Measurements from ENCODE around the gene PNCK.

The PNCK gene

DNA sequence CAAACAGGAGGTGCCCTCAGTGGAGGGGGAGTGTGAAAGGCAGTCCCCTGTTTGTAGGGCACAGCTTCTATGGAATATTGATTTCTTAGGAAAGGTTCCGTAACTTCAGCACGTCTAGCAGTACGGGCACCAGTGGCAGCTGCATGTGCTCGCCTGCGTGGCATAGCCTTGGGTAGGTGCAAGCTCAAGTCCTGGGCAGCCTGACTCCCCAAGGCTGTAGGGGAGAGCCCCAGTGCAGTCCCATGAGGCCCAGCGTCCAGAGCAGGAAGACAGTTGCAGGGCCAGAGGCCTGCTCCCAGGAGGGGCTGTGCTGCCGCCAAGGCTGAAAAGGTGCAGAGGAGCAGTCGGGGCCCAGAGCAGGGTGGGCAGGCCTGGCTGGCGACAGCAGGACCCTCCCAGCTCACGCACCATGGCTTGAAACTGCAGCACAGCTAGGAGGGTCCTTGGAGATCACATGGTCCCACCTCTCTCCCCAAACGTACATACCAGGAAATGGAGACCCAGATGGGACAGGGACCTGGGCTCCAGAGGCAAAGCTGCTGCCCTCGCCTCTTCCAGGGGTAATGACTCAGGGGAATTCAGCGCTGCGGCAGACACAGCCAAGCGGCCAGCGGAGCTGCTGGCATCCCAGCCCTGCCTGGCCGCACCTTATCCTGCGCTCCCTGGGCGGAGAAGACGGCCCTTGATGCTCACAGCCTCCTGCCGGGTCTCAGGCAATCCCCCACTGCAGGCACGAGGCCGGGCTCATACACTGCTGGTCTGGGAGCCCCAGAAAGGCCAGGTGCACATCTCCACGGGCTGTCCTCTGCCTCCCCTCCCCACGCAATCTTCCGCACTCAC, 32.7 kb downstream of the PNCK start:
- DNase-seq, result no peak

DNA sequence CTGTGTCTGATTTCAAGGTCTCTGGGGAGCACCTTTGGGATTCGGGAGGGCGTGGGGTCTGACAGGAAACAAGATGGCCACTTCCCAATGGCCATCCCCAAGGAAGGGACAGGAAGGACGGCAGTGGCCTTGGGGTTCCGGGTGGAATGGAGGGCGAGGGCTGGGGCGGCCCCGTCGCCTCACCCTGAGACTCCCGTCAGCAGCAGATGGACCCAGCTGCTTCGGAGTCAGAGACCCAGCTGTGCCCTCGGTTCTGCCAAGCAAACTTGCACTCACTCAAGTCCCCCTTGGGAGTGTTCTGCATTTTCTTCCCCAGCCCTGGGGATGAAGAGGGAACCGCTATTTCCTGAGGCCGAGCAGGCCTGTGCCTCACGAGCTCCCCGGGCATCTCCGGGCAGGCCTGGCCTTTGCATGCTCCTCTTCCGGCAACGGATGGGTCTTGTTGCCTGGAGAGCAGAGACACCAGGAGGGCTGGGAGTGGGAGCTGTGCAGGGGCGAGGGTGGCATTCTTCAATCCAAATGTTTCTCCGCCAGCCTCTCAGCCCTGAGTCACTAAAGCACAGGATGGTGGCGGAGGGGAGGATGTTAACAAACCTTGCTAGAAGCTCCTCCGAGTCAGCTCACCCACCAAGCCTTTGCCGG, 33.4 kb downstream of the PNCK start:
- no peak for DNase-seq

DNA sequence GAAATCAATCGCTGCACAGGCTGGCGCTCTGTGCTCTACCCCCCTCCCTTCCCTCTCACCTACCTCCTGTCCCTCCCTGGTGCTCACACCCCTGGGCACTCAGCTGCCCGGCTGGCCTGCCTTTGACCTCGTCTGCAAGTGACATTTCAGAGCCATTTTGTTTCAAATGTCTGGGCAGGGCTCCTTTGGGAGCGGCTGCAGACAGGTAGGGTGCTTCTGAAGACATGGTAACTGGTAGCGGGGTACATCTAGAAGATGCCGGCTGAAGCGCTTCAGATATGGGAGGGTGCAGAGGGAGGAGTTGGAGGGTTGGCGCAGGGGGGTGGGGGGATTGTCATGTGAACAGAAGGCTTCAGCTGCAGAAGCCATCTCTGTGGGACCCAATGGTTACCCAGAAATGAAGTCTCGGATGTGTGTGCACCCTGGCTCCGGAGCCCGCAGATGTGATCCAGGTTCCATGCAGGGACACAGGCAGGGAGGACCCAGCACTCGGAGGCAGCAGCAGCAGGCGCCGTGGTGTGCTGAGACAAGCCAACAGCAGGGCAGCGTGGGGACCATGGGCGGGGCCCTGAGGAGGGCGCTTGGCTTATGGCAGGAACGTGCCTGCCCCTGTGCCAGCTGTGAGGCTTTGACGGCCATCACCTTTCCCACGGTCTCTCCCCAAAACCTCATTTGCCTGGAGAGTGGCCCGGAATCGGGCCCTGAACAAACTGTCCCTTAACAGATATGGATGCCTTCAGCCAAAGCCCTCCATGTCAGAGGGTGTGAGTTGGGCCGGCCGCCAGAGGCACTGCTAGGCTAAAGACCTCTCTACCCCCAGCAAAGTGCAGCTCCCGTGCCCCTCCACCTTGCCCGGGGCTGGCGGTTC, 34.2 kb downstream of the PNCK start:
- no peak for DNase-seq

DNA sequence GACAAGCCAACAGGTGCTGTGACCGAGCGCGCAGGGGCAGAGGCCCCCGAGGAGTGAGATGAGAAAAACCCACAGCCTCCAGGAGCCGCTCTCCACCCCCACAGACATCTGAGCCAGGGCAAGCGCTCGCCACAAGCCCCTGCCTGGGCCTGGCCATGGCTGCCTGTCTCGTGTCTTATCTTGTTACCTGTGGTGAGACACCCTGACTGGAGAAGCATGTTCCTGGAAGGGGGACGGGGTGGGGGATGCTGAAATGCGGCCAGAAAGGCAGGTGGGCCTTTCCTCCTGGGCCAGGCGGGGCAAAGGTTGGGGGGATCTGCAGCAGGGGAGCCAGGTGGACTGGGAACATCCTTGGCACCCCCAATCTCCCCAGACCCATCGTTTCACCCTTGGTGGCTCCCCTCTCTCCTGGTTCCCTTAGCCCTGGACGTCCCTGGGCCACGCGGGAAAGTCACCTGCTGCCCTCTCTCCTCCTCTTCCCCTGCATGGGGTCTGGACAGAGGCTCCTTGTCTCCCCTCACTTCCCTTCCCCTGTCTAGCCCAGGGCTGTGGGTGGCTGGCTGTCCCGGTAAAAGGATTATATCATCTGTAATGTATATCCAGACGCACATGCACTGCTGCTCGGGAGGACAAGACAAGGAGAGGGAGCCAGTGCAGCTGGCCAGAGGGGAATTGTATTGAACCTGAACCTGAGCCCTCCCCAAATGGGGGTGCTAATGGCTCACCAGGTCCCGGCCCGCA, 35.0 kb downstream of the PNCK start:
- no peak for DNase-seq

DNA sequence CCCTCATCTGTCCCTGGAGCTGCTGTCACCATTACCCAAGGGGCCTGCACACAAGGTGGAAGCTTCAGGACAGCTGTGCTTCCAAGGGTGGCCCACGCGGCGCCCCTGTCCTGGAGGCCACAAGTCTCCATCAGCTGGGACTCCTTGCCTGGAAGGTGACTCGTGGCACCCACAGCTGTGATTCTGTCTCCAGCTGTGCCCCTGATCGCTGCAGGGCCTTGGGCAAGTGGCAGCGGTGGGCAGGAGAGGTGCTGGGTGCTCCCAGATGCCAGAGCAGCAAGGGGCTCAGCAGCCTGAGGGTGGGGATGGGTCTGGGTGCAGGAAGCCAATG, 35.6 kb downstream of the PNCK start:
- DNase-seq, result no peak

DNA sequence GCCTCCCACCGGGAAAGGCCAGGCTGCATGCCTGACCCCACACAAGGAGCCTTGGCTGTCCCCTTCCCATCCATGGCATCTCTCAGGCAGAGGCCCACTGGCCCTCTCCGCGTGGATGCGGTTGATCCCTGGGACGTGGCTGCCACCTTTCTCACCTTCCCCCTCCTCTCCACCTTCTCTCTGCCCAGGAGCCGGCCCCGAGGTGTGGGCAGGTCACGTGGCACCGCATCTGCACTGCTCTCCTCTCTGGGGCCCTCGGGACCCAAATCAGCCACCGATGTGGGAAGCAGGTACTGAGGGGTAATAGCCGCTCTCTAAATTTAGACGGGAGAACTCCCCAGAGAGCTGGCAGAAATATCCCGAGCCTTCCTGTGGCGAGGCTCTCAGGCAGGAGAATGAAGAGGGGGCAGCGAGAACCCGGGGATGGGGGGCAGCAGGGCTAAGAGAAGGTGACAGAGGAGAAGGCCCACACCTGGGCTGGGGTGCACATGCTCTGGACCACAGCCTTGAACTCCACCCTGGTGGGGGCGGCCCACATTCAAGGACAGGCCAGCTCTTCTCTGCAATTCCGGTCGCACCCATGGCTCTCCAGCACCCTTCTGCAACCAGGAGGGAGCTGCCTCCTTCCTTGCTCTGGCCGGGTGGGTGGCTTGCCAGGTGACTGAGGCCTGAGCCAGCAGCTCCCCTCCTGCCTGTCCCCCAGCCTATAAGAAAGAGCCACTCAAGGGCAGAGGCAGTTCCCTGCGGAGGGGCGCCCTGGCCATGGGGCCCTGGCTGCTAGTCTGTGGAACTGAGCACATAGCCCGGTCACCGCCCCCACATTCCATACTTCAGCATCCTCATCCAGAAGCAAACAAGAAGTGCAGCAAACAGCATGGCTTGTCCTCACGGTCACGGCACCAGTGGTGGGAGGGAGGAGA, 36.2 kb downstream of the PNCK start:
- DNase-seq, result no peak

DNA sequence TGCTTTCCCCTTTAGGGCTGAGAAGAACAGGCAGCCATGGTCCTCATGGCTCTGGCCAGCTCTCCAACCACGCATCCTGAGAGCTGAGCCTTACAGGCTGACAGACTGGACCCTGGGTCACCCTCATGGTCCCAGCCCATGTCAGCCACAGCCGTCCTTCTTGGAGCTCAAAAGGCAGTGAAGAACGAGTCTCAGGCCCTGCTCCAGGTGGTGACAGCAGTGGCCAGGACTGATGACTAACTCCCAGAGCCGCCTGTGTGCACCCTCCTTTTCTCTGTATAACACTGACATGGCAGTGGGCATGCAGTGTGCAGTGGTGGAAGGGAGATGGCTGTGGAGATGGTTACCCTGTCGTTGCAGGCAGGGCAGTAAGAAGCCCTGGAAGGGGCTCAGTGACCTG, 36.9 kb downstream of the PNCK start:
- no peak for DNase-seq

DNA sequence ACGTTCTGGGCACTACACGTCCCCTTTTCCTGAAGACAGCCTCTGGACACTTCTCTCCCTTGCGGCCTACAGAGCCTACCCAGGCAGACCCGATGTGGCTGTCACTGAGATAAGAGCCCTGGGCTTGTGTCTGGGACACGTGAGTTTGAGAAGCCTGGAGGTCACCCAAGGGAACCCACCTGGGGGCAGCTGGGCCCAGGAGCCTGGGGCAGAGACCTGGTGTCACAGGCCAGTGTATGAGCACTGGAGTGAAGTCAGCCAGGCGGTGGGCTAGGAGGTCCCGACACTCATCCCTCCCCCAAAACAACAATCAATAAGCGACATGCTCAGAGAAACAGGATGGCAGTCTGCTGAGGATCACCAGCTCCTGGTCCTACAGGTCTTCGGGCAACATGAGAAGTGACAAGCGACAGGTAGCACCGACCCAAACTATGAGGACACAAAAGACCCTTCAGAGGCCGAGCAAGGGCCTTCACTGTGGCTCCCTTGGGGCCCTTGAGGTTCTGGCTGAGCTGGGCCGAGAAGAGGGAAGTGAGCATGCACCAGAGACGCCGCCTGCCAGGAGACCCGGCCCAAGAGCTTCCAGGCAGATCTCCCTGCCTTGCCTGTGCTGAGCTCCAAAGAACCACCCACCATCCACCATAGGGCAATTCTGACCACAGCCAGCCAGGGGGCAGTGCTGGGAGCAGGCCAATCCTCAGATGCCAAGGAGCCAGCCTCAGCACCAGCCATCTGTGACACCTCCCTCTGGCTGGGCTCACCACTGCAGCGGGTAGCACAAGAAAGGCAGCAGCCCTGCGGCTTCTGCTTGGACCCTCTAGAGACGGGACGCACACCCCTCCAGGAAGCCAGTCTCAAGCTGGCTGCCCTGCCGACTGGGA, 37.6 kb downstream of the PNCK start:
- DNase-seq, result no peak

DNA sequence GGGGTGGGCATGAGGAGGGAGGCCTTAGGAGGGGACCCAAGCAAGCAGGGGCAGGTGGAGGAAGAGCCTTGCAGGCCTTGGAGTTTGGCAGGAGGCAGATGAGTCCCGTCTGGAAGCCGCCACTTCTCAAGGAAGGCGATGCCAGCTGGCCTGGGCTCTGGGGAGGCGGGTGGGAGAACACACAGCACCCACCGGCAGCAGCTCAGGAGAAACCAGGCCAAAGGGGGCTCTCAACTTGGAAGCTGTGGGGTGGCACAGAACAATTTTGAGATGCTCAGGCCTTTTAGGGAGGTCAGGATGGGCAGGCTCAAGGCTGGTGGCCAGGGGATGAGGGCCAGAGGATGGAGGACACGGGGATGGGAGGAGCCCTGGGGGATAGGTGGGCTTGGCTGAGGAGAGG, 38.2 kb downstream of the PNCK start:
- DNase-seq, result no peak

DNA sequence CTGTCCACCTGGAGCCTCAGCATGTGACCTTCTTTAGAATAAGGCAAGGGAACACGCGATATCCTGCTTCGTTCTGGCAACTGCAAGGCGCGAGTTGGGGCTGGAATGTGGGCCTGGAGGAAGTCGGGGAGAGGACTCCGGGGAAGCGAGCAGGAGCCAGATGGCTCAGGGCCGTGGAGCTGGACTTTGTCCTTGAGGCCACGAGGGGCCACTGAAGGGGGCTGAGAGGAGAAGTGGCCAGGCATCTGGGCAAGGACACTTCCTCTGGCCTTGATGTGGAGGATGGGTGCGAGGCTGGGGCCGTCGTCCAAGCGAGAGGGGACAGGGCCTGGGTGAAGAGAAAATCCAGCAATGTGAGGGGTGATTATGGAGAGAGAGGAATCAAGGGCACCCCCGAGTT, 38.8 kb downstream of the PNCK start:
- DNase-seq, result no peak

DNA sequence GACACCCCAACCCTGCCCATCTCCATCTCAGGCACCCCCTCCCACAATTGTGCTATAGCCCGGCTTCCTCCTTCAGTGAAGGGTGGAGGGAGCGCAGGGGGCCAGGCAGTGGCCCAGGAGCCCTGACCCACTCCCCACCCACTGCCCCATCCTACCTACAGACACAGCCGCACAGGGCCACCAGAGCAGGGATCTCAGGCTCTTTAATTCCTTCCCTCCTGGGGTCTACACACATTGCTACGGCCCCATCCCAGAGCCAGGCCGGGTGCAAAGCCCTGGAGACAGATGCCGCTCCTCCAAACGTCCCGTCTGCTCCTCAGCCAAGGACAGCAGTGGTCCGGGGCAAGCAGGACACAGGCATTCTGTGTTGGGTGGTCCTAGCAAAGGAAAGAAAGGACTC, 39.4 kb downstream of the PNCK start:
- no peak for DNase-seq

DNA sequence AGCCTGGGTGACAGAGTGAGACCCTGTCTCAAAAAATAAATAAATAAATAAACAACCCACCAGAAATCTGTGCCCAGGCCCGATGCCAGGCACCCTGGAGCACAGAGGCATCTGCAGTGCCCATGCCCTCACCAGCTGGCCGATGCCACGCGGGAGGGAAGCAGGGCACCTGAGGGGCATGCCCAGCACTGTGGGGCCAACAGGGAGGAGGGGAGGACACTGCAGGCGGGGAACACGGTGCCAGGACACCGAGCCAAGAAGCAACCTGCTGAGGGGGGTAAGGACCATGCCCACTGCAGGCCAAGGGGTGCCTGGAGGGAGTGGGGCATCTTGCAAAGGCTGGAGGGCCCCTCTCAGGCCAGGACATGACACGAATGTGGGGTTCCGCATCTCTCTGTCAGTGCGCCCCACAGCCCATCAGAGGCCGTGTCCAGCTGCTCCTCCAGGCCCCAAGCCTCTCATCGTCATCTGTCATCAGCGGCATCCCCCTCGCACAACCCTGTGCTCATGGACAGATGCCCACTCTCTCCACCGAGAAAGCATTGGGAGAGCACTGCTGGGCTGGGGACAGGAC, 39.9 kb downstream of the PNCK start:
- no peak for DNase-seq

DNA sequence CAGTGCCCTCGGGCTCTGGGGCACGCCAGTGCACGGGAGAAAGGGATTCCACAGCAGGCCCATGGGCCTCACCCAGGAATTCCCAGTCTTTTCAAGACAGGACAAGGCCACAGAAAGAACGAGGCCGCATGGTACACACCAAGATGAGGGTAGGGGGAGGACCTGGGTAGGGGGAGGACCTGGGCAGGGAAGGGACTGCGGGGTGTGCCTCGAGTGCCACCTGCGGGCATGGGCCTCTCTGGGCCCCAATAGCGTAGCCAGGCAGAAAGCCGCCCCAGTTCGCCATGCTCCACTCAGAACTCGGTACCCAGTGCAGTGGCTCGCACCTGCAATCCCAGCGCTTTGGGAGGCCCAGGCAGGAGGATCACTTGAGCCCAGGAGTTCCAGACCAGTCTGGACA, 40.6 kb downstream of the PNCK start:
- DNase-seq, result no peak

DNA sequence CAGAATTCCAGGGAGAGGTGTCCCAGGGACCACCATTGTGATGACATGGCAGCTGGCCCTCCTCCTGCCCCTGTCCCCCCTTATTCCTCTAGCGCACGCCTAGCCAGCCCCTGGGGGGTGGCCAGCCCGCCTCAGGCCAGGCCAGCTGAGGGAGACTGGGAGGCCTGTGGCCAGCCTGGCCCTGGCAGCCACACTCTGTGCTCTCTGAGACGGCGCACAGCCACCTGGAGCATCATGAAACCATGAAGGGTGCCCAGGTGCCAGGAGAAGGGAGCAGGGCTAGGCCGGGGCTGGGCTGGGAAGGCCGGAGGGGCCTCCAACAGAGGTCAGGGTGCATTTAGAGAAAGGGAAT, 41.0 kb downstream of the PNCK start:
- DNase-seq, result no peak

DNA sequence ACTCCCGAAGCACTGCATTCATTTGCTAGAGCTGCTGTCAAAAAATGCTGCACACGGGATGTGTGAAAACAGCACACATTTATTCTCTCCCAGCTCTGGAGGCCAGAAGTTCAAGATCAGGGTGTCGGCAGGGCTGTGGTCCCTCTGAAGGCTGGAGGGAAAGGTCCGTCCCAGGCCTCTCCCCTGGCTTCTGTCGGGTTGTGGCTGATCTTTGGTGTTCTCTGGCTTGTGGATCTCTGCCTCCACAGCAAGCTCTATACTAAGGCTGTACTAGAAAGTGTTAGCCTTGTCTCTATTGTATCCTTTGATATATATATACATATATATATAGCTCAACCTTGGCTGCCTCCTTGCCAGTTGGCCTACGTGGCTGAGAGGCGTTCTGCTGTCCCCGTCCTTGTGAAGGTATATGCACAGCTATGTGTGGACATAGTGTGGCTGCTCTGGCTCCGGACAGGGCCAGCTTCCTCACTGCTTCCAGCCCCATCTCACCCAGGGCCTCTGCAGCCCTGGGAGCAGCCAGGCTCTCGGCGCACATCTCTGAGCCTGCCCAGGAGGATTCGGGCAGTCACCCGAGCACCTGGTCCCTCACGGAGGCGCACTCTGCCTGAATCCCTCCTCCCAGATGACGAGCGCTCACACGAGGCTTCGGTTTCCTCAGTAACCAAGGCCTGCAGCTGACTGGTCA, 41.6 kb downstream of the PNCK start:
- DNase-seq, result no peak

DNA sequence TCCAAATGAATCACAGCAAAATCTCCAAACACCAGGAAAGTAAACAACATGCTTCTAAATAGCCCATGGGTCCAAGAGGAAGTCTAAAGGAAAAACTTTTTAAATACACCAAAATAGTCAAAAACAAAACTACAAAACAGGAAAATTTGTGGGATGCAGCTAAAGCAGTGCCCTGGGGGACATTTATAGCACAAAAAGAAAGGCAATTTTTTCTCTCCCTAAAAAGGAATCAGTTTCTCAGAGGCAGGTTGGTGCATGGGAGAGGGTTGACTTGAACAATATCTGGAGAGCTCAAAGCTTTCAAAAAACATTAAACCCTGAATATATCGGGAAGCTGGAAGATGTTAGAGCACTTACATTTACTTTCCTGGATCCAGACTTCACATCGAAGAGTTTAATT, 42.3 kb downstream of the PNCK start:
- no peak for DNase-seq

DNA sequence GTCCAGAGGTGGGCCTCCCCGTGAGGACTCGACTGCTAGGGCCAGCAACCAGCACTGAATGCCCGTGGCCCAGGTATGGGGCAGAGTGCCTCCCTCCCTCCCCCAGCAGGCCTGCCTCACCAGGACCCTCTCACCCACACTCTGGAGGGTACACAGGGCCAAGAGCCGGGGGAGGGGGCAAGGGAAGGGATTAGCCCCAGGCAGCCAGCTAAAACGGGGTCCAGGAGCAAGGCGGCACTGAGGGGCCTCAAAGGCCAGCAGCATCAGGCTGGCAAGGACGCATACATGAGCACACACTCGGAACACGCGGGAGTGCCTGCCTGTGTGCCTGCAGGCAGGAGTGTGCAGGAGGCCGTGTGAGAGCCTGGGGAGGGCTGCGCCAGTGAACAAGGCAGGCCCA, 44.9 kb downstream of the PNCK start:
- no peak for DNase-seq

DNA sequence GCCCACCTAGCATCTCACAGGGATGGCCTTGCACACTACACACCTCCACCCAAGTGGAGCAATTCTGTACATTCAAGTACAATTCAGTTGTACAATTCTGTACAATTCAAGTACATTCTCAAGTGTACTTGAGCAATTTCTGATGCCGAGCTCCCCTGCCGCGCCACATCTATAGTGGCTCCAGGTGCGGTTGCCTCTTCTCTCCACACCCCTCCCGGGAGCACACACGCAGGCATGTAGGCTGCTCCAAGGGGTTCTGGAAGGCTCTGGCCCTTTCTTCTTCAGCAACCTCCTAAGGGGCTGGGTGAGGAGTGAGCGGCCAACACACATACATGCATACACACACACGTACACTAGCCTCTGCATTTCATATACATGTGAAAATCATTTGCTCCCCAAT, 45.5 kb downstream of the PNCK start:
- no peak for DNase-seq

DNA sequence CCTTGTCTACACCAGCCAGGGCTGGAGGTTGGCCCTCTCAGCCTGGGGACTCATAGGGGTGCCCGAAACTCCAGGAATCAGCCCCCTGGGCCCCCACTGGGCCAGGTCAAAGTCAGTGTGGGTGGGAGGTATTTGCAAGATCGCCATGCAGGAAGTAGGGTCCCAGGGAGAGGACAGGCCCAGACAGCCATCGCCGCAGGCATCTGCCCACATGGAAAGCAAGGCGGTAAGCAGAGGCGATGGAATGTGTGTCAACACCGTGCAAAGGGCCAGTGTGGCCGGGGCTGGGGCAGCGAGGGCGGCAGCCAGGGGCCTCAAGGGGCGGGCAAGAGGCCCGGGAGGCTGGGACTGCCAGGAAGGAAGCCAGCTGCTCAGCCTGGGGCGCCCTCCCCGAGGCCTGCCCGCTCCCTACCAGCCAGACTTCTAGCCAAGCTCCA, 45.9 kb downstream of the PNCK start:
- no peak for DNase-seq

Data from NCI-H1048 (cell line).